ENCODE data around the gene ANGPTL4.

Gene ANGPTL4

GRCh38 chr19:8421484-8422461, 57.8 kb downstream of the ANGPTL4 start:
- Histone ChIP-seq H3K27ac (ENCODE audit: low read depth, low read length) (no peak overlapping the region), H3K79me2 (ENCODE audit: insufficient read depth, low read length) (no peaks in the 10 kb centered on the region), H3F3A (ENCODE audit: insufficient read depth) (no peaks in the 10 kb centered on the region), H2AFZ (ENCODE audit: low read depth, low read length, severe bottlenecking) (no peak overlapping the region), H3K9me3 (ENCODE audit: insufficient read depth, low read length) (no peaks in the 10 kb centered on the region), H3K4me2 (ENCODE audit: low read depth, low read length, poor library complexity, severe bottlenecking) (no peak overlapping the region), H4K20me1 (ENCODE audit: low read depth, low read length) (no peaks in the 10 kb centered on the region), H3K36me3 (ENCODE audit: low read length) (no peaks in the 10 kb centered on the region), H3K27me3 (ENCODE audit: low read length) (no peaks in the 10 kb centered on the region), H3K9me2 (replicated peaks; ENCODE audit: insufficient read depth, low read length) (no peaks in the 10 kb centered on the region), H3K9ac (ENCODE audit: low read length) (no peak overlapping the region), H3K4me3 (ENCODE audit: insufficient read depth, low read length, poor library complexity, severe bottlenecking) (no peak overlapping the region)
- no peak for TF ChIP-seq EZH2phosphoT487 (conservative IDR thresholded peaks at IDR 0.05; ENCODE audit: low read length)
- TF ChIP-seq CTCF (IDR thresholded peaks at IDR 0.05; ENCODE audit: insufficient read depth, low read length, poor library complexity, severe bottlenecking): no peak

- H4K20me1 ChIP-seq (ENCODE audit: low read depth, low read length): no peaks in the 10 kb centered on the region
- H3K27me3 ChIP-seq (ENCODE audit: low read length): no peaks in the 10 kb centered on the region
- H3K9me2 ChIP-seq (replicated peaks; ENCODE audit: insufficient read depth, low read length): no peaks in the 10 kb centered on the region
- no peak overlapping the region for H3K4me2 ChIP-seq (ENCODE audit: low read depth, low read length, poor library complexity, severe bottlenecking)
- H3K79me2 ChIP-seq (ENCODE audit: insufficient read depth, low read length): no peaks in the 10 kb centered on the region
- H2AFZ ChIP-seq (ENCODE audit: low read depth, low read length, severe bottlenecking): no peak overlapping the region
- no peaks in the 10 kb centered on the region for H3K9me3 ChIP-seq (ENCODE audit: insufficient read depth, low read length)
- H3K36me3 ChIP-seq (ENCODE audit: low read length): no peaks in the 10 kb centered on the region
- no peak overlapping the region for H3K27ac ChIP-seq (ENCODE audit: low read depth, low read length)
- no peak overlapping the region for H3K9ac ChIP-seq (ENCODE audit: low read length)
- TF ChIP-seq EZH2phosphoT487 (conservative IDR thresholded peaks at IDR 0.05; ENCODE audit: low read length) (no peak), CTCF (IDR thresholded peaks at IDR 0.05; ENCODE audit: insufficient read depth, low read length, poor library complexity, severe bottlenecking) (no peak)
- H3F3A ChIP-seq (ENCODE audit: insufficient read depth): no peaks in the 10 kb centered on the region
- no peak overlapping the region for H3K4me3 ChIP-seq (ENCODE audit: insufficient read depth, low read length, poor library complexity, severe bottlenecking)
These were observed 59.9 kb downstream of the ANGPTL4 start for GRCh38 chr19:8423817-8424223.
